ENCODE results near the gene ENOSF1.
"Not testable (repeated sequence)": the region's sequence is repeated elsewhere in the genome, so short reads cannot be mapped to it uniquely, and the experiment has no call there.

Gene ENOSF1, protein sequence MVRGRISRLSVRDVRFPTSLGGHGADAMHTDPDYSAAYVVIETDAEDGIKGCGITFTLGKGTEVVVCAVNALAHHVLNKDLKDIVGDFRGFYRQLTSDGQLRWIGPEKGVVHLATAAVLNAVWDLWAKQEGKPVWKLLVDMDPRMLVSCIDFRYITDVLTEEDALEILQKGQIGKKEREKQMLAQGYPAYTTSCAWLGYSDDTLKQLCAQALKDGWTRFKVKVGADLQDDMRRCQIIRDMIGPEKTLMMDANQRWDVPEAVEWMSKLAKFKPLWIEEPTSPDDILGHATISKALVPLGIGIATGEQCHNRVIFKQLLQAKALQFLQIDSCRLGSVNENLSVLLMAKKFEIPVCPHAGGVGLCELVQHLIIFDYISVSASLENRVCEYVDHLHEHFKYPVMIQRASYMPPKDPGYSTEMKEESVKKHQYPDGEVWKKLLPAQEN

DNA sequence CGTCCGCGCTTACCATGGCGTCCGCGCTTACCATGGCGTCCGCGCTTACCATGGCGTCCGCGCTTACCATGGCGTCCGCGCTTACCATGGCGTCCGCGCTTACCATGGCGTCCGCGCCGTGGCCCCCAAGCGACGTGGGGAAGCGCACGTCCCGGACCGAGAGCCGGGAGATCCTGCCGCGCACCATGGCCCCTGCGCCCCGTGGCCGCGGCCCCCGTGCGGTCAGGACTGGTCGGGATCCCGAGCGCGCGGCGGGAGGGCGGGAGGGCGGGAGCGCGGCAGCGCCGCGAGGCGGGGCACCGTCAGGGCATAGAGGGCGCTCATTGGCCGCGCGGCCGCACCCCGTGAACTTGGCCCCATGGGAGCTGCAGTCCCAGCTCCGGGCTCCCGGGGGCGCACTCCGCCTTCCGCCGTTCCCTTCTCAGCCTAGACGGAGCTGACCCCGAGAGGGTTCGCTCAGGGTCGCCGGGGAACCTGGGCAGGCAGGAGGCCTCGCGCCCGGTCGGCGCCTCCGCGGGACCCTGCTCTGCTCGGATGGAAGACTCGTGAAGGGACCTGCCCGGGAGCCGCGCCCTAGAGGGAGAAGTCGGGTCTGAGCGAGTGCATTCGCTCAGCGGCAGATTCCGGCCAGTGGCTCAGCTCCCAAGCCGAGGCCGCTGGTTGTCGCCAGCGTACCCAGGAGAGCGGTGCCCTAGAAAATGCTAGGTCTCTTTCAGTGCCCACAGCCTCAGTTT, at the start of gene ENOSF1:
Gene ENOSF1 (minus strand): TSS at position 230 of the 734 bp plus-strand sequence. CDS start 43 bp downstream, at position 187.
- peak; percentile 14 for DNase-seq

DNA sequence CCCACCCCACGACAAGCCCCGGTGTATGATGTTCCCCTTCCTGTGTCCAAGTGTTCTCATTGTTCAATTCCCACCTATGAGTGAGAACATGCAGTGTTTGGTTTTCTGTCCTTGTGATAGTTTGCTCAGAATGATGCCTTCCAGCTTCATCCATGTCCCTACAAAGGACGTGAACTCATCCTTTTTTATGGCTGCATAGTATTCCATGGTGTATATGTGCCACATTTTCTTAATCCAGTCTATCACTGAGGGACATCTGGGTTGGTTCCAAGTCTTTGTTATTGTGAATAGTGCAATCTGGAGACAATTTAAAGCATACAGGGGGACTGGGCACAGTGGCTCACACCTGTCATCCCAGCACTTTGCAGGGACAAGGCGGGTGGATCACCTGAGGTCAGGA, 47.4 kb upstream of the ENOSF1 start:
- DNase-seq: not testable (repeated sequence)

DNA sequence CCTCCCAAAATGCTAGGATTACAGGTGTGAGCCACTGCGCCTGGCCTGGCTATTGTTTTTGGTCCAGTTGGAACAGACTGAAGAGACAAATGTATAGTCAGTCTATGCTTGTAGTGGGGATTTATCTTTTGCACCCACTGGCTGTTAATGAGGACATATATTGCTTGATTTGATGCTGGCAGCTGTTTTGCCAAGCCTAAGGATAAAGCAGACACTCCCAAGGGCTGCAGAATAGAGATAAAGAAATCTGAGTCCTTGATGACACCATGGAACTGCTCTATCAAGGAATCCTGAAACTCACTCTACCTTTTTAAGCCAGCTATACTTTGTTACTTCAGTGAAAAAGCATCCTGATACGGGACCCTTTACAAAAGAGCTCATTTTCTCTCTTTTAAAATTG, 43.1 kb upstream of the ENOSF1 start:
- DNase-seq: no peak

DNA sequence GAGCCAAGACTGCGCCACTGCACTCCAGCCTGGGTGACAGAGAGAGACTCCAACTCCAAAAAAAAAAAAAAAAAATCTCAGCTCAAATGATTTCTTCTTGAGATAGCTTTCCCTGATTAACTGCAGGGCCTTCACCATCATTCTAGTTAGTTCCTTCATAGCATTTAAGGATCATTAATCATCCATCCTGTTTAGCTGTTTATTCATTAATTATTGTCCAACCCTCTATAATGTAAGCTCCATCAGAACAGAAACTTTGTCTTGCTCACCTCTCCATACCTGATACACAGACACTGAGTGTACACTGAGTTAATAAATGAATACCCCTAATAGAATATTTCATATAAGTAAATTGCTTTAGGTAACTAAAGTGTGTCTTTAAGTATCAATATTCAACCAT, 42.2 kb upstream of the ENOSF1 start:
- DNase-seq: no peak

DNA sequence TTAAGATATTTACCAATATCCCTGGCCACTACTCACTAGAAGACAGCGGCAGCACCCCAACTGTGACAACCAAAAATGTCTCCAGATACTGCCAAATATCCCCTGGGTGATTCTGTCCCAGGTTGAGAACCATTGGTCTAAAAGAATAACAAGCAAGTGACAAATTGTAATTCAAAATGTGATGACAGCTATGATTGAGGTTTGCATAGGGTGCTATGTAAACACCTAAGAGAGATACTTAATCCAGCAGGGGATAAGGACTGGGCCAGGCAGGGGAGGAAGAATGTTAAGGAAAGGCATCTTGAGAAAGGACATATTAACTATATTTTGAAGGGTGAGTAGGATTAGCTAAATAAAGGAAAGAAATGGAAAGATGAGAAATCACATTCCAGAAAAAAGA, 38.0 kb upstream of the ENOSF1 start:
- no peak for DNase-seq

DNA sequence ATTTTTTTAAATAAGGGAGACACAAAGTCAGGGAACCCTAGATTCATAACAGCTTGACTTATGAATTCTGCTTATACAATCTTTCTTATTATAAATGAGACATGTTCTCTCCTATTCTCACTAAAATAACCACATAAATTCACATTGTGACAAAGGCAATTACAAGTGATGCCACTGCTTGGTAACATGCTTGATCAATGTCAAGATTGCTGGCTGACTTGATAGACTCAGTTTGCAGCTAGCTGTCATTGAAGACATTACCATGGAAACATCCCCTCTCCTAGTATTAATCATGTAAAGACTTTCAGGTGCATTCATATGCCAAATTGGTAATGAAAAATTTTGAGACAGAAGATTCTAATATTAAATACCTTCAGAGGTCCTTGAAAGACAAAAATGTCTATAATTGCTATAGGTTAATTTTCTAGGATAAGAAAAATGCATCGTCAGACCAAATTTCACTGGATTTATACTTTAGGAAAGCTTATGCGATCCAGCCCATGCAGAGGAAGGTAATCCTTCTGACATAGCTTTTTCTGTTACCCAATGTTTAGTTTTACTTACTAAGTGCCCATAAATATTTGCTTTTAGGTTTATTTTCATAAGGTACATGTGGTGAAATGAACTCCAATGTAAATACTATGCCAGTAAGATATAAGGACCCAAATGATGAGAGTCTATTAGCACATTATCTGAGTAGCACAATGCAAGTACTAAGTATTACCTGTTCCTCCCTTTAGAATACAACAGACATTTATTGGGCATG, 32.6 kb upstream of the ENOSF1 start:
- DNase-seq: no peak

DNA sequence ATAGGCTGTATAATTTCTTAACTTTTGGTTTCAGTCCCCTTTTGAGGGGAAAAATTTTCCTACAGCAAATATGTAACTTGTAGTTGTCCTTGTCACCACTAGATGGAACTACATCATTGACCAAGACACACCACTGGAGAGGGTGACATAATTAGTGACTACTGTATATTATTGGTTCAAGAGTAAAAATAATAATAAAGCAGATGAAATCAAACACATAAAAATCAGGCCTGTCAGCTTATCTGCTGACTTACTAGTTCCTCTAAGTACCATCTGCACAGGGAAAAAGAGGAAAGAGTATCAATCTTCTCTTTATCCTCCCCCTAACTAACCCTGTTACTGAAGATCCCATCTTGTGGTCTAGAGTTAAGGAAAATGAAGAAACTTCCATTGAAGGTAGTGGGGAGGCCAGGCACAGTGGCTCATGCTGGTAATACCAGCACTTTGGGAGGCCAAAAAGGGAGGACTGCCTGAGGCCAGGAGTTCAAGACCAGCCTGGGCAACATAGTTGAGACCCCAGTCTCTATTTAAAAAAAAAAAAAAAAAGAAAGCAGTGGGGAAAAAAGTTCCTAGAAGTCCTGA, 29.6 kb upstream of the ENOSF1 start:
- DNase-seq: peak; percentile 32

DNA sequence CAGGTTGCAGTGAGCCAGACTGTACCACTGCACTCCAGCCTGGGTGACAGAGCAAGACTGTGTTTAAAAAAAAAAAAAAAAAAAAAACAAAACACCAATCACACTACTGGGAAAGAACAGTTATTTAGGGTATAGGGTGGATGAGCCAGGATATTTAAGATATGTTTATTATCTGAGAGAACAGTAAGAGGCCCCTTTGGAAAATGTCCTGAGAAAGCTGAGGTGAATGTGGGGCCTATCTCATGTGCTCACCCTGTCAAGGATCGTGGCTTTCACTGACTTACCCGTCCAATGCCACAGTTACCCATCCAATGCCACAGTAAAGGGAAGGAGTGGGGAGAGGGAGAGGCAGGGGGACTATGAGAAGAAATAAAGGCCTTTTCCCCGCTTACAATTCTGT, 19.9 kb upstream of the ENOSF1 start:
- DNase-seq: no peak

DNA sequence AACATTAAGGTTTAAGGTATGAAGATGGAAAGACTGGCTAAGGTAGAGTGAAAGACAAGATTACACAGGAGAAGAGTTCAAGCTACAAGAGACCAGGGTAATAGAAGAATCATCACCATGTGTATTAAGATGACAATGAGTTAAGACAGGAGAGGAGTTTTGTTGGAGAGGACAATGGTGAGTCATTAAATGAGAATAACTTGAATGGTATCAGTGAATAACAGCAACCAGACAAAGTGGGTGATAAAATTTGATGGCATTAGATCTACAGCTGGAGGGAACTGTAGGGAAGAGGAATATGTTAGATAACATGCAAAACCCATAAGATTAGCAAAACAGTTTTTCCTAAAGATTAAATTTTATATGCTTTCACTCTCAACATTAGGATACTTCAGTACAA, 18.8 kb upstream of the ENOSF1 start:
- no peak for DNase-seq

DNA sequence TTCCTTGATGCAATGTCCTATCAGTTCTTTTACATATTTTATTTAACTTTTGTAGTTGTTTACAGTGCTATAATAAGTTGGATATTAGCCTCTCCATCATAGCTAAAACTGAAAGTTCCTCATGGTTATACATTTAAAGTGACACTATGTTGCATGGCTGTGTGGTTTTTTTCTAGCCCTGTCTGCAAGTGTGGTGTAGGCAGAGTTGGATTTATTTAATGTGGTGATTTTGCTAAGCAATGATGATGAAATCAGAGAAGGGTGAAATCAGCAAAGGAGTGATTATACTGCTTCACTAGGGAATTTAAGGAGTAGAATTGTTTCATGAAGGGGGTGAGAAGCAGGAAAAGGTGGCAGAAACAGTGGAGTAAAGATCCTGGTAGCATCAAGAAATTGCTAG, 18.3 kb upstream of the ENOSF1 start:
- DNase-seq: no peak

DNA sequence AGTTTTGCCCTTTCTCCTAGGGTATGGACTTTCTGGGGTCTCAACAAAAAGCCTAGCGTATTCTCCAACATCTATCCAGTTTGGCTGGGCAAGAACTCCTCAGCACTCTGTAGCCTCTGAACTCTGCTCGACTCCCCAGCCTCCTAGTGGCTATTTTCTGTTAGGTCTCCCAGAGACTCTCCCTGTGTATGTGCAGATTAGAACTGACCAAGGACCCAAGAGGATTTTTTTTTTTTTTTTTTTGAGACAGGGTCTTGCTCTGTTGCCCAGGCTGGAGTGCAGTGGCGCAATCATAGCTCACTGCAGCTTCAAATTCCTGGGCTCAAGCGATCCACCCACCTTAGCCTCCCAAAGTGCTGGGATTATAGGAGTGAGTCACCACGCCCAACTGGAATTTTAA, 17.7 kb upstream of the ENOSF1 start:
- DNase-seq: not testable (repeated sequence)

DNA sequence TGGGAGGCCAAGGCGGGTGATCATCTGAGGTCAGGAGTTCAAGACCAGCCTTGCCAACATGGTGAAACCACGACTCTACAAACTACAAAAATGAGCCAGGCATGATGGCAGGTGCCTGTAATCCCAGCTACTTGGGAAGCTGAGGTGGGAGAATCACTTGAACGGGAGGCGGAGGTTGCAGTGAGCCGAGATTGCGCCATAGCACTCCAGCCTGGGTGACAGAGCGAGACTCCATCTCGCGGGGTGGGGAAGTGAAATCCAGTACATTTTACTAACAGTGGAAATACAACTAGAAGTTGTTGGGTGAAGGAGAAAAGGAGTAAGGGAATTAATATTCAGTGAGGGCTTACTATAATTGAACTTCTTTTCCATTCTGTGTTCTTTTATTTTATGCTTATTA, 13.2 kb upstream of the ENOSF1 start:
- DNase-seq: no peak

DNA sequence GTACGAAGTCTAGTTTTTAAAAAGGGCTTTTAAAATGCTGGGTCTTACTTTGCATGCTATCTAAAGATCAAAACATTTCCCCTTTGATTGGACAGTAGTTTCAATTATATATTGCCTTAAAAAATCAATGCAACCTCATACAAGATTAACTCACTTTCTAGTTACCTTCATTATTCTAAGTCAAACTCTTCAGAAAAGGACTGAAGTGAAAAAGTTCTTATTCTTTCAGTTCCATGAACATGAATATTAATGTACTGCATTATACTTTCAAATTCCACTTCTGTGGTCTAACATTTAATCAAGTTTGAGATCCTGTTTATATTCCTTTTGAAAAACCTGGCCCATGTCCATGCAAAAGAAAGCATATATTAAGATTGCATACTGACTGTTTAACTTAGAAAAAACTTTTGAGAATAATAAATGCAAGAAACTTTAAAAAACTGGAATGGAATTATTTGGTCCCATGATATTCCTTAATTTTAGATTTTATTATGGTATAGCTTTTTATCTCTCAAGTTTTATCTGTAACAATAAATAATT, 11.2 kb upstream of the ENOSF1 start:
- no peak for DNase-seq

DNA sequence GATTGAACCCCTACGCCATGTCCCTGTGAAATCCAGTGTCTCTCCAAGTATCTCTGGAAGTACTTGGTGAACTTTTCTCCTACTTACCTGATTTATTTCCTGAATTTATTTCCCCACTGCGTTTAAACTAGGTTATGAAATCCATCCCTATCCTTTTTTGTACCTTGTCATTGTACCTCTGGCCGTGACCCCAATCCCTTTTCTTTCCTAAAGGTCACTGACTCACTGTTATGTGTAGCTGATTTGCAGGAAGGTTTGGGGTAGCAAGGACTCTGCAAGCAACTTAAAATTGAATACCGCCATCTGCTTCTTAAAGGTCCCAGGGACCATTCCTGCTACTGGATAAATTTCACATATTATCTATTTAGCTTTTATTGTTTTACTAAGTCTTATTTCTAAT, 4.6 kb upstream of the ENOSF1 start:
- DNase-seq: no peak

DNA sequence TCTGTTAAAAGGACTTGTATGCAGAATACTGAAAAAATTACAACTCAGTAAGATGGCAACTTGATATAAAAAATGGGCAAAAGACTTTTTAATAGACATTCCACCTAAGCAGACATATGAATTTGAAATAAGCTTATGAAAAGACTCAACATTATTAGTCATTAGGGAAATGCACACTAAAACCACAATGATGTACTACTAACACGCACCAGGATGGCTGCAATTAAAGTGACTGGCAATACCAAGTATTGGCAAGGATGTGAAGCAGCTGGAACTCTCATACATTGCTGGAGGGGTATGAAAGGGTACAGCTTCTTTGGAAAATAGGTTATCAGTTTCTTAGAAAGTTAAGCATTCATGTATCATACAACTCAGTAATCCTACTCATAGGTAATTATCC, 3.2 kb upstream of the ENOSF1 start:
- DNase-seq: no peak

DNA sequence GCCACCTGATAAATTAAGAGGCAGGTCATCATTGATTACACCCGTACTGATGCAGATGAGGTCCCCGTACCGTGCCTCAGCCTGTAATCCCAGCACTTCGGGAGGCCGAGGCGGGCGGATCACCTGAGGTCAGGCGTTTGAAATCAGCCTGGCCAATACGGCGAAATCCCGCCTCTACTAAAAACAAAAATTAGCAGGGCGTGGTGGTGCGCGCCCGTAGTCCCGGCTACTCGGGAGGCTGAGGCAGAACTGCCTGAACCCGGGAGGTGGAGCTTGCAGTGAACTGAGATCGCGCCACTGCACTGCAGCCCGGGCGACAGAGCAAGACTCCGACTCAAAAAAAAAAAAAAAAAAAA, 683 bp upstream of the ENOSF1 start:
- DNase-seq: no peak

DNA sequence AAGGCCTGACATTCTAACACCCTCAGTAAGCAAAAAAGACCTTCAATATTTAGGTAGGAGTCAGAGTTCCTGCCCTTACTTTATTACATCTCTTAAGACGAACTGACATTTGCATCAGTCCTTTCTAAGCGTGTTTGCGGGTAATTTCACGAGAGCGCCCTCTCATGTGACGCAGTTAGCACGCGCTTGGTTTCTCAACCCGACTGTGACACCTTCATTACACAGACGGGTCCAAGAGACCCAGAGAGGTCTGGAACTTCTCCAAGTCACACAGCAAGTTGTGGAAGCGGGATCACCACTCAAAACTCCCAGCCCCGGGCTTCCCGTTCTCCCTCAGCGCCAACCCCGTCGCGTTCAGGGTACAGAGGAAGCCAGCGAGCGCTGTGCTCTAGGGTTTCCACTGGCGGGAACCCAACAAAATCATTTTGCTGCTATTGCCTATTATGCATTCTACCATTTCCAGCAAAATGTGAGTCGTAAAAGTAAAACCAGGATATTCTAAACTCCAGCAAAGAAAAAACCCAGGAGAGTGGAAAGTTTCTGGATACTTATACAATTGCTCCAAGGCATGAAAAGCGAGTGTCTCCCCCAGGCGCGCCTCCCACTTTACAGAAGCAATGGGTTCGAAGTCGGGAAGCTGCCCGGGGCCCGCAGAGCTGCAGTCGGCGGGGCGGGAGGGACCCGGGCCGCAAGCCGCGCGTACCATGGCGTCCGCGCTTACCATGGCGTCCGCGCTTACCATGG, 601 bp downstream of the ENOSF1 start:
- DNase-seq: peak; percentile 67

DNA sequence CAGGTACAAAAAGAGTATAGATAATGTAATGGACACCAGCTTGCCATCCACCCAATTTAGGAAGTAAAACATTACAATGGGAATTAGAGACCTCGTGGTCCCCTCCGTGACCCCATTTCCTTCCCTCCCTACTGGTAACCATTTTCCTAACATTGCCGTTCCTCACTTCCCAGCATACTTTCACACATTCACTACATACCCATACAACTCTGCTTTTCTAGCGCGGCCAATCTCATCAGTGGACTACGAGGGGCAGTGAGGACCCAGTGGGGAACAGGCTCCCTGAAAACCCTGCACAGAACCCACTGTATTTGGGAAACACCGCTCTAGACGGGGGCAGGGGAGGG, 1.1 kb downstream of the ENOSF1 start:
- DNase-seq: no peak

DNA sequence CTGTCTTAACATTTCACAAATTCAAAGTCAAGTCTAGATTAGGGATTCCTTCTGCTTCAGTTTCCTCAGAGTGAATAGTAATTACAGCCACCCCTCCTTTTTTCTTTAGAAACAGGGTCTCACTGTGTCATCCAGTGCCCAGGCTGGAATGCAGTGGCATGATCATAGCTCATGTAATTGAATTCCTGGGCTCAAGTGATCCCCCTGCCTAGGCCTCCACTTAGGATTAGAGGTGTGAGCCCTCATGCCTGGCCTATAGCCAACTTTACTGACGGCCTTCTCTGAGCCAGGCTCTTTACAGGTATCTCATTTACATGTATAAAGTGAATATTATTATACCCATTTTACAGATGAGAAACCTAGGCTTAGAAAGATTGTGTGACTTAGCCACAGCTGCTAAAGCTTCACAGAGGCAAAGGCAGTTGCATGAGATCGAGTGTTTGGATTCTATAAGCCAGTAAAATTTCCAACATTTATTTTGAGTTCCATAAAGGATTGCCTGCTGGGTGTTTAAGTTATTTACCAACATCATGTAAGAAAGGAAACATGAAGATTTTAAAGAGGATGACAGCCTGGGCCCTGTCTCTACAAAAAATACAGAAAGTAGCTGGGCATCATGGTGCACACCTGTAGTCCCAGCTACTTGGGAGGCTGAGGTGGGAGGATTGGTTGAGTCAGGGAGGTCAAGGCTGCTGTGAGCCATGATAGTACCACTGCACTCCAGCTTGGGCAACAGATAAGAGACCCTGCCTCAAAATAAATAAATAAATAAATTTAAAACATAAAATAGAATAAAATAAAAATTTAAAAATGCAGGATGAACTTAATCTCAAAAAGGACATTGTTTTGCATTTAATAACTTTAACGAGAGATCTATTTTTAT, 1.8 kb downstream of the ENOSF1 start:
- DNase-seq: no peak

DNA sequence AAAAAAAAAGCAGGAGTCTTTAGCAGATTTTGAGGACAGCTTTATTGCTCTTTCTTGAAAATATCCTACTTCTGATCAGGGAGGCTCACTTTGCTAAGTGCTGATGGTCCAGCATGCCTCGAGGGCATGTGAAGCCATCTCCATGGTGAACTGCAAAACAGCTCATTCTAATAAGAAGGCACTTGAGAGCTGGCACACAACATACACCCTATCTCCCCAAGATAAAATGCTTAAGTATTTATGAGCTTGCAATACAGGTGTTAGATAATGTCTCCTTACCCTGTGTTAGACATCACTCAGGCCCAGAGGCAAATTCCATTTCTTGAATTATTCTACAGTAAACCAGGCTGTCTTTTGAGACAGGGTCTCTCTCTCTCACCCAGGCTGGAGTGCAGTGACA, 2.7 kb downstream of the ENOSF1 start:
- DNase-seq: no peak

DNA sequence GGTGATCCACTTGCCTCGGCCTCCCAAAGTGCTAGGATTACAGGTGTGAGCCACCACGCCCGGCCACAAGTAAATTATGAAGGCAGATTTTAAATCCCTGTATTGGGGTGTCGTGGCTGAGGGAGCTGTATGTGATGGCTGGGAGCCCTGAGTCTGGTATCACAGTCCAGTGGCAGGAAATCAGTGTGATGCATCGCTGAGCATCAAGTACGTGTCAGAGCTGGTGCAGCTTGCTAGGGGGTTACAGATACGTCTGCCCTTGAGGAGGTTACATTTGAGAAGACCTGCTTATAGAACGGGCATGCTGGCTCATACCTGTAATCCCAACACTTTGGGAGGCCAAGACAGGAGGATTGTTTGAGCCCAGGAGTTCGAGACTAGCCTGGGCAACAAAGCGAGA, 4.3 kb downstream of the ENOSF1 start:
- no peak for DNase-seq
